ENCODE data around the gene DGKD.

DGKD gene

DNA sequence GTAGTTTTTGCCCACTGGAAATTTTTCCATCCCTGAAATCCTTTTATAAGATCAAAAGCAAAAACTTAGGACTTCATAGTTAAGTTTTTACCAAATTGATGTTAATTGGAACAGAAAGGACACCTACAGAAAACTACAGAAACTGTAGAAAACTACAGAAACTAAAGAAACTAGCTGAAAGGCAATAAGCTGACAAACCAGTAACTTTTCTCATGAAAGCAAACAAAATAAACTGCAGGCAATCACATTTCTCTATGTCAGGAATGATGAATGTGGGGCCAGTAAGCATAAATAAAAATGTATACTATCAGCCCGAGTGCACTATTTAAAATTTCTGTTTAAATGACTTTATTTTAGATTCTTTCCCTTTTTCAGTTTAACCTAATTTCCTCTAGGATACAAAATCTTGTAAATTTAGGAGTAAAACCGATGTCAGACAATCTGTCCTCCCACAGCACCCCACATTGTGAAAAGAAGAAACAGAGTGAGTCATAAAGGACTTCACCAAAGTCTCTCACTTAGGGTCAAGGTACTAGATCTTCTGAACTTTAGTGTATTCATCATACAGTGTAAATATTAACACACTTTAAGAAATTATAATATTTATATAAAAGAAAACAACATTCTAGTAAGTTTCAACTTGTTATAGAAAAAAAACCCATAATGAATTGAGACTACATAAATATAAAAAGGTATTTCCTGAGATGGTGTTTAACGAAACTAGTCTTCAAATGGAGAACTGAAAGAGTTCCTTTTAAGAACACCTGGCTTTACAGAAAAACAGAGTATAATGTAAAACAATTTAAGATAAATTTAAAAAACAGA lies 165.7 kb downstream of the DGKD start:
- DNase-seq: no peak
